Hypothalamus (tissue), 51 donors: ENCODE measurements around the gene CIAO2B.
"Not testable (repeated sequence)": the region's sequence is repeated elsewhere in the genome, so short reads cannot be mapped to it uniquely, and the experiment has no call there.

Experiments used
- DNase-seq, 51 donors: peaks; one replicate each; lab custom pipeline; 2025; lab: John Stamatoyannopoulos, UW

The CIAO2B gene

GRCh38 chr16:66906916-66907836 lies 27.0 kb downstream of the CIAO2B start:
- DNase-seq: no peak

- no peak for DNase-seq
Measured at GRCh38 chr16:66905633-66906539, 28.3 kb downstream of the CIAO2B start.

GRCh38 chr16:66904846-66905632 lies 29.2 kb downstream of the CIAO2B start:
- DNase-seq: peak in 1 of 51 donors; percentile 78

- peak in 1 of 51 donors; percentile 78 for DNase-seq
Measured at GRCh38 chr16:66904428-66904845, 29.8 kb downstream of the CIAO2B start.

GRCh38 chr16:66903544-66904427 lies 30.4 kb downstream of the CIAO2B start:
- DNase-seq: no peak

GRCh38 chr16:66902648-66903543 lies 31.3 kb downstream of the CIAO2B start:
- no peak for DNase-seq

- DNase-seq: no peak
Measured at GRCh38 chr16:66901626-66902025, 32.6 kb downstream of the CIAO2B start.

- peak in 4 of 51 donors; percentile 19 to 40 (median 31) for DNase-seq
Measured at GRCh38 chr16:66900721-66901441, 33.3 kb downstream of the CIAO2B start.

- DNase-seq: peak in 5 of 51 donors; percentile 5 to 58 (median 18)
Measured at GRCh38 chr16:66899945-66900710, 34.1 kb downstream of the CIAO2B start.

- DNase-seq: no peak
Measured at GRCh38 chr16:66899310-66899944, 34.8 kb downstream of the CIAO2B start.

GRCh38 chr16:66898933-66899309 lies 35.3 kb downstream of the CIAO2B start:
- no peak for DNase-seq

GRCh38 chr16:66898207-66898606 lies 36.0 kb downstream of the CIAO2B start:
- no peak for DNase-seq

GRCh38 chr16:66896682-66897081 lies 37.5 kb downstream of the CIAO2B start:
- DNase-seq: not testable (repeated sequence)

- no peak for DNase-seq
Measured at GRCh38 chr16:66895999-66896398, 38.2 kb downstream of the CIAO2B start.

GRCh38 chr16:66895689-66895979 lies 38.6 kb downstream of the CIAO2B start:
- DNase-seq: no peak

GRCh38 chr16:66894948-66895688 lies 39.1 kb downstream of the CIAO2B start:
- DNase-seq: peak in 44 of 51 donors; percentile 10 to 81 (median 44)
